AG04450 (cell line): ENCODE results near the gene CD80. TPM values are rescaled to one million over a fixed set of nuclear protein-coding genes. Genes with fewer than 3 reads are reported as not detected.

Source experiments
- CTCF ChIA-PET: fragments of 300-600, 350-600 bp; formaldehyde crosslinking; extraction: SDS; loops from one replicate; lab custom pipeline; 2022; ENCODE audit warnings: antibody characterized with exemption, inconsistent platforms; lab: Charles Lee
- POLR2A ChIA-PET: fragments of 350-600 bp; formaldehyde crosslinking; extraction: SDS; loops from one replicate; lab custom pipeline; 2021; ENCODE audit warnings: antibody characterized with exemption, inconsistent platforms; lab: Yijun Ruan, JAX
- DNase-seq: peaks from one replicate; pipeline ENCODE4 v3.0.0-alpha.2; 2011; ENCODE audit warnings: low read depth, low spot score
- H3K27ac ChIP-seq: one replicate; pipeline ENCODE4 v1.5.1; 2012; ENCODE audit warnings: low read depth, low read length, control low read depth
- H3K27me3 ChIP-seq: one replicate; pipeline ENCODE4 v1.6.0; 2012; ENCODE audit warnings: low read length; ENCODE audit not compliant: control insufficient read depth, insufficient read depth
- H3K4me3 ChIP-seq: 2 replicates; pipeline ENCODE4 v1.5.1; 2011; ENCODE audit warnings: mild to moderate bottlenecking, low read depth, low read length, control low read depth
- H3K9me3 ChIP-seq: 2 replicates; pipeline ENCODE4 v1.5.1; 2012; ENCODE audit warnings: low read length; ENCODE audit not compliant: control insufficient read depth, insufficient read depth
- polyA minus RNA-seq: library from RNA; depleted of rRNA, polyadenylated mRNA; stranded (reverse); fragments of >200 nt; gene quantifications from 2 replicates; pipeline ENCODE4 v1.2.3, GENCODE V29; 2011; rRNA and poly(A)+ RNA removed
- polyA plus RNA-seq: library from polyadenylated mRNA; depleted of rRNA; stranded (reverse); fragments of >200 nt; gene quantifications from 2 replicates; pipeline ENCODE4 v1.2.3, GENCODE V29; 2011; rRNA removed
- TF ChIP-seq, protein P1 (sequence below): IDR thresholded peaks from 2 replicates; pipeline ENCODE4 v1.5.1; 2011; ENCODE audit warnings: low read depth, low read length, control low read depth, inconsistent platforms

The CD80 gene, protein sequence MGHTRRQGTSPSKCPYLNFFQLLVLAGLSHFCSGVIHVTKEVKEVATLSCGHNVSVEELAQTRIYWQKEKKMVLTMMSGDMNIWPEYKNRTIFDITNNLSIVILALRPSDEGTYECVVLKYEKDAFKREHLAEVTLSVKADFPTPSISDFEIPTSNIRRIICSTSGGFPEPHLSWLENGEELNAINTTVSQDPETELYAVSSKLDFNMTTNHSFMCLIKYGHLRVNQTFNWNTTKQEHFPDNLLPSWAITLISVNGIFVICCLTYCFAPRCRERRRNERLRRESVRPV
- polyA plus RNA-seq, result not detected in 2 replicates
- not detected in 2 replicates for polyA minus RNA-seq

DNA sequence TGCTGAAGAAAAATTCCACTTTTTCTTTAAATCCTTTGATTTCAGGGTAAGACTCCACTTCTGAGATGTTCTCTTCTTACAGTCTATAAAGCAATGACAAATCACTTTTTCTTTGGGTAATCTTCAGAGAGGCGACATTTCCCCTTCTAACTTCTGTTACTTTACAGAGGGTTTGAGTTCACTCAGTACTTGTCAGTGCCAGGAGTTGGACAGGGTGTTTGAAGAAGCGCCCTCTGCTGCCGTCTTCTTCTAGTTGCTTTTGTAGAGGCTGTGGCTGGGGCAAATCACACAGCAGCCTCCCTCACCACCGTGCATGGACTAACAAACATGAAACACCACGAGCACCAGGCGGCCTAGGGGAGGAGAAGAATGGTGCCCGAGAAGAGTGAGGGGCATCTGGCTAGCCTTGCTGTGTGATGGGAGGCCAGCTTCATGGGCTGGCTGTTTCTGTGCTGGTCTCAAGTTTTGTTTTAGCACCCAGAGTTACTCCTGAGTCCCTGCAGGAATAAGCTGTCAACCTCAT, at the start of gene CD80:
Gene CD80 (minus strand): TSS at position 174 of the 523 bp plus-strand sequence. CDS start 1,886 bp downstream, outside the sequence.
- Histone ChIP-seq H3K9me3 (no peaks in the 10 kb centered on the region), H3K27me3 (peaks cover 11% of the 10 kb centered on the region), H3K27ac (no peak within 1 kb of the TSS), H3K4me3 (no peak within 1 kb of the TSS)
- ChIA-PET POLR2A (no interaction called here), CTCF (interaction anchor here (1.0 to 1.1 kb wide), 2 partner anchors 20 to 99 kb away, joined by 3 read pairs; no protein-coding TSS in a partner anchor)
- TF ChIP-seq, protein P1, sequence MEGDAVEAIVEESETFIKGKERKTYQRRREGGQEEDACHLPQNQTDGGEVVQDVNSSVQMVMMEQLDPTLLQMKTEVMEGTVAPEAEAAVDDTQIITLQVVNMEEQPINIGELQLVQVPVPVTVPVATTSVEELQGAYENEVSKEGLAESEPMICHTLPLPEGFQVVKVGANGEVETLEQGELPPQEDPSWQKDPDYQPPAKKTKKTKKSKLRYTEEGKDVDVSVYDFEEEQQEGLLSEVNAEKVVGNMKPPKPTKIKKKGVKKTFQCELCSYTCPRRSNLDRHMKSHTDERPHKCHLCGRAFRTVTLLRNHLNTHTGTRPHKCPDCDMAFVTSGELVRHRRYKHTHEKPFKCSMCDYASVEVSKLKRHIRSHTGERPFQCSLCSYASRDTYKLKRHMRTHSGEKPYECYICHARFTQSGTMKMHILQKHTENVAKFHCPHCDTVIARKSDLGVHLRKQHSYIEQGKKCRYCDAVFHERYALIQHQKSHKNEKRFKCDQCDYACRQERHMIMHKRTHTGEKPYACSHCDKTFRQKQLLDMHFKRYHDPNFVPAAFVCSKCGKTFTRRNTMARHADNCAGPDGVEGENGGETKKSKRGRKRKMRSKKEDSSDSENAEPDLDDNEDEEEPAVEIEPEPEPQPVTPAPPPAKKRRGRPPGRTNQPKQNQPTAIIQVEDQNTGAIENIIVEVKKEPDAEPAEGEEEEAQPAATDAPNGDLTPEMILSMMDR, result peak; percentile 42; the same call in 1 of the 2 replicates
- DNase-seq, result no peak

GRCh38 chr3:119608405-119609000, 49.1 kb upstream of the CD80 start:
- H3K27ac ChIP-seq, result no peak overlapping the region
- H3K27me3 ChIP-seq, result peaks cover 12% of the 10 kb centered on the region
- no peak for DNase-seq
- CTCF ChIA-PET, result no interaction called here
- TF ChIP-seq, protein P1, result no peak
- no peaks in the 10 kb centered on the region for H3K9me3 ChIP-seq
- POLR2A ChIA-PET, result no interaction called here
- H3K4me3 ChIP-seq, result no peak overlapping the region

DNA sequence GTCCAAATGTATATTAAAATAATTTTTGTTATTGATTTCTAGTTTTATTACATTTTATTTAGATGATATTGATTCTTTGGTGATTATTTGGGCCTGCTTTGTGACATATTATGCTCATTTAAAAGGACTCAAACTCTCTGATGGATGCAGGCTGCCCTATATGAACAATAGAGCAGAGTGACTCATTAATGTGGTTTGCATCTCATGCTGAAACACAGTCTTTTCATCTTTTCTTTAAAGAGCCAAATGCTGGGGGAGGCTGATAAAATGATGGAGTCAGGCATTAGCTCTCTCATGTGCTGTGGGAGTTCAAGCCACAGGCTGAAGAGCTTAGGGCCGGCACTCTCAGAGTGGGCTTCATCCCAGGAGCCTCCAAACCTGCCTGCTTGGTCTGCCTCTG, 45.5 kb upstream of the CD80 start:
- H3K27me3 ChIP-seq, result peaks cover 14% of the 10 kb centered on the region
- ChIA-PET POLR2A (no interaction called here), CTCF (no interaction called here)
- TF ChIP-seq, protein P1, result no peak
- H3K4me3 ChIP-seq, result no peak overlapping the region
- H3K9me3 ChIP-seq, result no peaks in the 10 kb centered on the region
- DNase-seq, result no peak
- H3K27ac ChIP-seq, result no peak overlapping the region

- no peak for DNase-seq
- CTCF ChIA-PET, result interaction anchor here (0.7 kb wide), 1 partner anchor 9 kb away, joined by 3 read pairs; no protein-coding TSS in a partner anchor
- POLR2A ChIA-PET, result no interaction called here
Observed at GRCh38 chr3:119602676-119603075, 43.3 kb upstream of the CD80 start.

More at GRCh38 chr3:119602676-119603075, 43.3 kb upstream of the CD80 start:
- Histone ChIP-seq H3K27ac (no peak overlapping the region), H3K9me3 (no peaks in the 10 kb centered on the region), H3K4me3 (no peak overlapping the region), H3K27me3 (peaks cover 13% of the 10 kb centered on the region)
- TF ChIP-seq, protein P1, result no peak
